NT2/D1 (cell line): ENCODE measurements around the gene MIPOL1.

Experiments
- DNase-seq: peaks from one replicate; pipeline ENCODE4 v3.0.0-alpha.2; 2011; ENCODE audit warnings: low read depth, low spot score
- H3K27me3 ChIP-seq: 2 replicates; pipeline ENCODE4 v1.6.0; 2011; ENCODE audit warnings: mild to moderate bottlenecking; ENCODE audit not compliant: insufficient read length, insufficient read depth
- H3K36me3 ChIP-seq: 2 replicates; pipeline ENCODE4 v1.6.1; 2011; ENCODE audit warnings: mild to moderate bottlenecking, low read length, mixed read lengths; ENCODE audit not compliant: insufficient read depth, insufficient read length
- H3K4me1 ChIP-seq: 2 replicates; pipeline ENCODE4 v1.5.1; 2011; ENCODE audit not compliant: insufficient read depth, insufficient read length
- H3K4me3 ChIP-seq: 2 replicates; pipeline ENCODE4 v1.5.1; 2011; ENCODE audit warnings: low read depth; ENCODE audit not compliant: insufficient read length
- H3K9ac ChIP-seq: 2 replicates; pipeline ENCODE4 v1.6.0; 2011; ENCODE audit warnings: low read depth; ENCODE audit not compliant: insufficient read length
- H3K9me3 ChIP-seq: 2 replicates; pipeline ENCODE4 v1.5.1; 2011; ENCODE audit warnings: mild to moderate bottlenecking, low read length; ENCODE audit not compliant: insufficient read depth
- SUZ12 ChIP-seq: IDR thresholded peaks from 2 replicates; pipeline ENCODE4 v1.6.1; 2011; ENCODE audit not compliant: insufficient read length, insufficient read depth; ENCODE audit errors: extremely low read depth
- YY1 ChIP-seq: IDR thresholded peaks from 2 replicates; pipeline ENCODE4 v1.6.1; 2011; ENCODE audit not compliant: insufficient read length, insufficient read depth
- ZNF274 ChIP-seq: IDR thresholded peaks from 2 replicates; pipeline ENCODE4 v1.6.1; 2011; ENCODE audit warnings: mild to moderate bottlenecking, low read depth, low read length

Gene MIPOL1

GRCh38 chr14:37257501-37258070 lies 59.8 kb downstream of the MIPOL1 start:
- H3K27me3 ChIP-seq, result no peaks in the 10 kb centered on the region
- no peaks in the 10 kb centered on the region for H3K36me3 ChIP-seq
- TF ChIP-seq YY1 (no peak), SUZ12 (no peak), ZNF274 (no peak)
- H3K4me3 ChIP-seq, result no peak overlapping the region
- H3K9me3 ChIP-seq, result no peaks in the 10 kb centered on the region
- no peak overlapping the region for H3K9ac ChIP-seq
- DNase-seq, result no peak
- no peaks in the 10 kb centered on the region for H3K4me1 ChIP-seq

- no peak for DNase-seq
- TF ChIP-seq ZNF274, result no peak
- no peak for TF ChIP-seq SUZ12
- no peak for TF ChIP-seq YY1
- Histone ChIP-seq H3K4me3 (no peak overlapping the region), H3K9ac (no peak overlapping the region), H3K27me3 (no peaks in the 10 kb centered on the region), H3K4me1 (no peaks in the 10 kb centered on the region), H3K36me3 (no peaks in the 10 kb centered on the region), H3K9me3 (no peaks in the 10 kb centered on the region)
Measured at GRCh38 chr14:37262649-37263048, 64.9 kb downstream of the MIPOL1 start.

- no peaks in the 10 kb centered on the region for H3K27me3 ChIP-seq
- H3K9me3 ChIP-seq, result no peaks in the 10 kb centered on the region
- H3K36me3 ChIP-seq, result no peaks in the 10 kb centered on the region
- H3K9ac ChIP-seq, result no peak overlapping the region
- H3K4me3 ChIP-seq, result no peak overlapping the region
- no peaks in the 10 kb centered on the region for H3K4me1 ChIP-seq
- TF ChIP-seq SUZ12 (no peak), ZNF274 (no peak), YY1 (no peak)
- DNase-seq, result no peak
Measured at GRCh38 chr14:37263656-37264236, 66.0 kb downstream of the MIPOL1 start.

GRCh38 chr14:37268788-37269187 lies 71.1 kb downstream of the MIPOL1 start:
- TF ChIP-seq YY1, result no peak
- no peak for TF ChIP-seq ZNF274
- TF ChIP-seq SUZ12, result no peak
- no peaks in the 10 kb centered on the region for H3K27me3 ChIP-seq
- H3K4me1 ChIP-seq, result no peaks in the 10 kb centered on the region
- H3K9ac ChIP-seq, result no peak overlapping the region
- no peaks in the 10 kb centered on the region for H3K9me3 ChIP-seq
- H3K4me3 ChIP-seq, result no peak overlapping the region
- DNase-seq, result no peak
- H3K36me3 ChIP-seq, result no peaks in the 10 kb centered on the region

- TF ChIP-seq YY1, result no peak
- TF ChIP-seq ZNF274, result no peak
- no peak for TF ChIP-seq SUZ12
Measured at GRCh38 chr14:37270629-37271028, 72.9 kb downstream of the MIPOL1 start.

GRCh38 chr14:37272569-37272968 lies 74.8 kb downstream of the MIPOL1 start:
- Histone ChIP-seq H3K9me3 (no peaks in the 10 kb centered on the region), H3K4me1 (no peaks in the 10 kb centered on the region), H3K9ac (no peak overlapping the region), H3K27me3 (no peaks in the 10 kb centered on the region), H3K36me3 (no peaks in the 10 kb centered on the region), H3K4me3 (no peak overlapping the region)
- TF ChIP-seq YY1 (no peak), ZNF274 (no peak), SUZ12 (no peak)
- no peak for DNase-seq

More at GRCh38 chr14:37270629-37271028, 72.9 kb downstream of the MIPOL1 start:
- Histone ChIP-seq H3K9ac (no peak overlapping the region), H3K36me3 (no peaks in the 10 kb centered on the region), H3K27me3 (no peaks in the 10 kb centered on the region), H3K9me3 (no peaks in the 10 kb centered on the region), H3K4me1 (no peaks in the 10 kb centered on the region), H3K4me3 (no peak overlapping the region)
- DNase-seq, result no peak

GRCh38 chr14:37274652-37275051 lies 76.9 kb downstream of the MIPOL1 start:
- Histone ChIP-seq H3K36me3 (no peaks in the 10 kb centered on the region), H3K27me3 (no peaks in the 10 kb centered on the region), H3K9me3 (no peaks in the 10 kb centered on the region), H3K4me1 (no peaks in the 10 kb centered on the region), H3K9ac (no peak overlapping the region), H3K4me3 (no peak overlapping the region)
- no peak for DNase-seq
- TF ChIP-seq YY1 (no peak), SUZ12 (no peak), ZNF274 (no peak)
